WTC11 (cell line): ENCODE measurements around the gene GID8. TPM values are rescaled to one million over a fixed set of nuclear protein-coding genes. Genes with fewer than 3 reads are reported as not detected.

Source experiments
- ATAC-seq: fragments of 200-7000 bp; cut with Tn5 transposase; 2 replicates; pipeline ENCODE4 v1.10.0; 2021; ENCODE audit warnings: mild to moderate bottlenecking, moderate library complexity
- CTCF ChIA-PET: fragments of 300-600 bp; sonication (Branson Sonifier 250); formaldehyde crosslinking; loops from one replicate; lab custom pipeline; 2021; ENCODE audit warnings: antibody characterized with exemption; lab: Charles Lee
- POLR2A ChIA-PET: fragments of 350-600 bp; sonication (Branson Sonifier 250); formaldehyde crosslinking; loops from one replicate; lab custom pipeline; 2021; ENCODE audit warnings: antibody characterized with exemption; lab: Charles Lee
- DNase-seq: peaks from one replicate; pipeline ENCODE4 v3.0.0; 2021; ENCODE audit warnings: low spot score
- H3K27ac Mint-ChIP-seq: 2 replicates; pipeline ENCODE4 v1.8.0; 2021; ENCODE audit warnings: mixed read lengths
- H3K27me3 Mint-ChIP-seq: 2 replicates; pipeline ENCODE4 v1.8.0; 2021; ENCODE audit warnings: low read depth, mild to moderate bottlenecking, moderate library complexity, mixed read lengths
- H3K36me3 Mint-ChIP-seq: 2 replicates; pipeline ENCODE4 v1.8.0; 2021; ENCODE audit warnings: mixed read lengths
- H3K4me1 Mint-ChIP-seq: 2 replicates; pipeline ENCODE4 v1.8.0; 2022; ENCODE audit warnings: mixed read lengths
- H3K4me3 Mint-ChIP-seq: 2 replicates; pipeline ENCODE4 v1.8.0; 2021; ENCODE audit warnings: mild to moderate bottlenecking, moderate library complexity, mixed read lengths
- H3K9me3 Mint-ChIP-seq: 2 replicates; pipeline ENCODE4 v1.8.0; 2021; ENCODE audit warnings: mixed read lengths
- ATF1 ChIP-seq: sonication (generic); formaldehyde crosslinking; IDR thresholded peaks from 2 replicates; pipeline ENCODE4 v1.8.1; 2023; ENCODE audit warnings: mild to moderate bottlenecking, moderate library complexity, missing genetic modification reagents
- EMX1 ChIP-seq: fragments of 250-450 bp; sonication (Bioruptor Pico); IDR thresholded peaks from 2 replicates; pipeline ENCODE4 v1.8.0; 2021; ENCODE audit warnings: mild to moderate bottlenecking
- FOXK1 ChIP-seq: sonication (generic); formaldehyde crosslinking; IDR thresholded peaks from 2 replicates; pipeline ENCODE4 v1.8.0; 2022; ENCODE audit warnings: mild to moderate bottlenecking, moderate library complexity, missing genetic modification reagents
- FOXP1 ChIP-seq: sonication (generic); formaldehyde crosslinking; IDR thresholded peaks from 2 replicates; pipeline ENCODE4 v1.8.0; 2022; ENCODE audit warnings: missing genetic modification reagents, mild to moderate bottlenecking, moderate library complexity, borderline replicate concordance
- GABPB1 ChIP-seq: sonication (generic); formaldehyde crosslinking; IDR thresholded peaks from 2 replicates; pipeline ENCODE4 v1.8.1; 2023; ENCODE audit warnings: mild to moderate bottlenecking, missing genetic modification reagents
- MYBL2 ChIP-seq: sonication (generic); formaldehyde crosslinking; IDR thresholded peaks from 2 replicates; pipeline ENCODE4 v1.8.1; 2023; ENCODE audit warnings: mild to moderate bottlenecking, moderate library complexity, missing genetic modification reagents
- NFYB ChIP-seq: sonication (generic); formaldehyde crosslinking; conservative IDR thresholded peaks from 2 replicates; pipeline ENCODE4 v1.8.0; 2022; ENCODE audit warnings: low read depth, missing genetic modification reagents
- SMAD4 ChIP-seq: sonication (generic); formaldehyde crosslinking; IDR thresholded peaks from 2 replicates; pipeline ENCODE4 v1.8.0; 2022; ENCODE audit warnings: mild to moderate bottlenecking, missing genetic modification reagents
- SOX15 ChIP-seq: fragments of 250-450 bp; sonication (Bioruptor Pico); IDR thresholded peaks from 2 replicates; pipeline ENCODE4 v1.9.0; 2021; ENCODE audit warnings: mild to moderate bottlenecking
- STAT6 ChIP-seq: sonication (generic); formaldehyde crosslinking; conservative IDR thresholded peaks from 2 replicates; pipeline ENCODE4 v1.8.1; 2023; ENCODE audit warnings: mild to moderate bottlenecking, low read depth, missing genetic modification reagents, moderate library complexity
- TCF7 ChIP-seq: sonication (generic); formaldehyde crosslinking; IDR thresholded peaks from 2 replicates; pipeline ENCODE4 v1.8.0; 2022; ENCODE audit warnings: mild to moderate bottlenecking, low read depth, missing genetic modification reagents, moderate library complexity
- TP53 ChIP-seq: sonication (generic); formaldehyde crosslinking; IDR thresholded peaks from 2 replicates; pipeline ENCODE4 v1.8.1; 2023; ENCODE audit warnings: mild to moderate bottlenecking, missing genetic modification reagents
- ZBTB43 ChIP-seq: sonication (generic); formaldehyde crosslinking; IDR thresholded peaks from 2 replicates; pipeline ENCODE4 v1.8.1; 2023; ENCODE audit warnings: mild to moderate bottlenecking, missing genetic modification reagents
- ZNF416 ChIP-seq: fragments of 250-450 bp; sonication (Bioruptor Pico); IDR thresholded peaks from 2 replicates; pipeline ENCODE4 v1.9.0; 2021; ENCODE audit warnings: mild to moderate bottlenecking, inconsistent platforms
- total RNA-seq: library from RNA; stranded (reverse); gene quantifications from 3 replicates; pipeline ENCODE4 v1.2.3, GENCODE V29; 2021
- TF ChIP-seq, protein P1 (sequence below): sonication (generic); formaldehyde crosslinking; IDR thresholded peaks from 2 replicates; pipeline ENCODE4 v1.8.0; 2023; ENCODE audit warnings: missing genetic modification reagents, mild to moderate bottlenecking, borderline replicate concordance
- TF ChIP-seq, protein P2 (sequence below): sonication (generic); formaldehyde crosslinking; IDR thresholded peaks from 2 replicates; pipeline ENCODE4 v1.8.0; 2022; ENCODE audit warnings: mild to moderate bottlenecking, missing genetic modification reagents
- TF ChIP-seq, protein P3 (sequence below): sonication (generic); formaldehyde crosslinking; IDR thresholded peaks from 2 replicates; pipeline ENCODE4 v1.8.1; 2022; ENCODE audit warnings: mild to moderate bottlenecking, missing genetic modification reagents, moderate library complexity, borderline replicate concordance
- TF ChIP-seq, protein P4 (sequence below): sonication (generic); formaldehyde crosslinking; IDR thresholded peaks from 2 replicates; pipeline ENCODE4 v1.8.0; 2023; ENCODE audit warnings: mild to moderate bottlenecking, missing genetic modification reagents

The GID8 gene
- total RNA-seq, 1 experiment from 2014 or later, result 70.2 TPM

DNA sequence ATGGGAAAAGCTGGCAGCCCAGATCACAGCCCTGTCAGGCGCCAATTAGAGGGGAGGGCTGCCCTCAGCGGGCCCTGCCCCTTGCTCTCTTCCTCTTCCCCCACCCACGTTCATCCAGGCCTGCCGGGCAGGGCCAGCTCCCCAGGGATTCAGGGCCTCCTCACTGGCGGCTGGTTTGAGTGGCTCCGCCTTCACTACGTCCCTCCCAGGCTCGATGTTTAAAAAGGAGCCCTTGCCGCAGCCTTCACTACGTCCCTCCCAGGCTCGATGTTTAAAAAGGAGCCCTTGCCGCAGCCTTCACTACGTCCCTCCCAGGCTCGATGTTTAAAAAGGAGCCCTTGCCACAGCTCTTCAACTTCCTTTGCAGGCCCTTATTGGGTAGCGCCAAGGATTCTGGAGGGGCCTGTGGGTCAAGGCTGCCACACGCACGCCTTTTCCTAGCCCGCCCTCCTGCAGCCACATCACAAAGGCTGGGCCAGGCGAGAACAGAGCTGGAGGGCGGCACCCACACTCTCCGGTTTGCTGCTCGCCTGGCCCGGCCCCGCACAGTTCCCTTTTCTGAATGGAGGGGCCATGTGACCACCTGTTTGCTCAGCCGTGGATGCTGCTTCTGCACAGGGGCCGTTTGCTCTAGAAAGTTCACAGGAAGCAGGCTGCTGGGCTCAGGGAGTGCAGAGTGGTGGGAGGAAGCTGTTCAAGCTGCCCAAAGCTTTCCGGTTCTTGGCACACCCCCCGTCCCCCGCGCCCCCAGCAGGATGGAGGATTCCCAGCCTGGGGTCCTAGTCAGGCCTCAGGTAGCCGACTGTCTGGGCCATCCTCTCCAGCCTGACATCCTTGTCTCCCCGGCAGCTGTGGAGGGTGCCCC, 16.1 kb downstream of the GID8 start (continued):
- TF ChIP-seq GABPB1 (CRISPR knock-in tag) (peak; percentile 89), STAT6 (CRISPR knock-in tag) (no peak), ZNF416 (no peak), EMX1 (CRISPR knock-in tag) (no peak), FOXP1 (CRISPR knock-in tag) (no peak), SOX15 (CRISPR knock-in tag) (no peak), ATF1 (CRISPR knock-in tag) (no peak), TP53 (CRISPR knock-in tag) (0 out of 2 replicates have a peak, but pooled peaks have one; percentile 20), ZBTB43 (CRISPR knock-in tag) (no peak), NFYB (CRISPR knock-in tag) (no peak)
- TF ChIP-seq, protein P1, sequence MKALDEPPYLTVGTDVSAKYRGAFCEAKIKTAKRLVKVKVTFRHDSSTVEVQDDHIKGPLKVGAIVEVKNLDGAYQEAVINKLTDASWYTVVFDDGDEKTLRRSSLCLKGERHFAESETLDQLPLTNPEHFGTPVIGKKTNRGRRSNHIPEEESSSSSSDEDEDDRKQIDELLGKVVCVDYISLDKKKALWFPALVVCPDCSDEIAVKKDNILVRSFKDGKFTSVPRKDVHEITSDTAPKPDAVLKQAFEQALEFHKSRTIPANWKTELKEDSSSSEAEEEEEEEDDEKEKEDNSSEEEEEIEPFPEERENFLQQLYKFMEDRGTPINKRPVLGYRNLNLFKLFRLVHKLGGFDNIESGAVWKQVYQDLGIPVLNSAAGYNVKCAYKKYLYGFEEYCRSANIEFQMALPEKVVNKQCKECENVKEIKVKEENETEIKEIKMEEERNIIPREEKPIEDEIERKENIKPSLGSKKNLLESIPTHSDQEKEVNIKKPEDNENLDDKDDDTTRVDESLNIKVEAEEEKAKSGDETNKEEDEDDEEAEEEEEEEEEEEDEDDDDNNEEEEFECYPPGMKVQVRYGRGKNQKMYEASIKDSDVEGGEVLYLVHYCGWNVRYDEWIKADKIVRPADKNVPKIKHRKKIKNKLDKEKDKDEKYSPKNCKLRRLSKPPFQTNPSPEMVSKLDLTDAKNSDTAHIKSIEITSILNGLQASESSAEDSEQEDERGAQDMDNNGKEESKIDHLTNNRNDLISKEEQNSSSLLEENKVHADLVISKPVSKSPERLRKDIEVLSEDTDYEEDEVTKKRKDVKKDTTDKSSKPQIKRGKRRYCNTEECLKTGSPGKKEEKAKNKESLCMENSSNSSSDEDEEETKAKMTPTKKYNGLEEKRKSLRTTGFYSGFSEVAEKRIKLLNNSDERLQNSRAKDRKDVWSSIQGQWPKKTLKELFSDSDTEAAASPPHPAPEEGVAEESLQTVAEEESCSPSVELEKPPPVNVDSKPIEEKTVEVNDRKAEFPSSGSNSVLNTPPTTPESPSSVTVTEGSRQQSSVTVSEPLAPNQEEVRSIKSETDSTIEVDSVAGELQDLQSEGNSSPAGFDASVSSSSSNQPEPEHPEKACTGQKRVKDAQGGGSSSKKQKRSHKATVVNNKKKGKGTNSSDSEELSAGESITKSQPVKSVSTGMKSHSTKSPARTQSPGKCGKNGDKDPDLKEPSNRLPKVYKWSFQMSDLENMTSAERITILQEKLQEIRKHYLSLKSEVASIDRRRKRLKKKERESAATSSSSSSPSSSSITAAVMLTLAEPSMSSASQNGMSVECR, result no peak
- TF ChIP-seq, protein P2, sequence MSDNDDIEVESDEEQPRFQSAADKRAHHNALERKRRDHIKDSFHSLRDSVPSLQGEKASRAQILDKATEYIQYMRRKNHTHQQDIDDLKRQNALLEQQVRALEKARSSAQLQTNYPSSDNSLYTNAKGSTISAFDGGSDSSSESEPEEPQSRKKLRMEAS (CRISPR knock-in tag), result peak; percentile 84
- TF ChIP-seq, all 79 proteins: peak for 9

DNA sequence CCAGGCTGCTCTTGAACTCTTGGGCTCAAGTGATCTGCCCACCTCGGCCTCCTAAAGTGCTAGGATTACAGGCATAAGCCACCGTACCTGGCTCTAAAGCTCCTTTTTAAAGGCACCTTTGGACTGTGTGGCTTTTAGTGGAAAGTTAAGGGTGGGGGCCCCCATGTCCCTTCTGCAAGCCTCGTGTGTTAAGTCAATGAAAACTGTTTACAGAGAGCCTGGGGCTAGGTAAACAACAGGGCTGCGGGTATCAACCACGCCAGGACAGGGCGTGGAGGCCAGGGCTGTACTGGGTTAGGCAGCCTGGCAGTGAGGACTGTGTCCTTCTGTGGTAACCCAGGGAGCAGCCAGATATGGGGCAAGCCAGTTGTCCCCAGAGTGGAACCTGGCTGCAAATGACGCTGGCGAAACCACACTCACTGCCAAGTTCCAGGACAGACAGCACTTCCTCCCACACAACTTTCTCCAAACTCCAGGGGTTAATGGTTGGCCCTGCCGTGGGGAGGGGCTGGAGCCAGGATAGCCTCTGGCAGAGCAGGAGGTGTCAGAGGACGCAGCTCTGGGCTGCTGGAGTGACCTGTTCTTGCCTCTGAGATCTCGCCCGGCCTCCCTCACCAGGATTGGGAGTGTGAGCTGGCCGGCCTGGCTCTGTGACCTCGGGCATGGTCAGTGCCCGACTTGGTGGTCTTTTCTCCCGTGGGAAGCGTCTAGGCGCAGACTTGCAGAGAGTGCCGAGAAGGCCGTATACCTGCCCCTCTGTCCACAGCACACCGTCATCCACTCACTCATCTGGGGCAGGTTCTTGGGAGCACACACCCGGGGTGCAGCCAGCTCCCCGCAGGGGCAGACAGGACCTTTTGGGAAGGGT, 17.8 kb downstream of the GID8 start:
- no peak for DNase-seq
- TF ChIP-seq TCF7 (CRISPR knock-in tag) (no peak), NFYB (CRISPR knock-in tag) (no peak), MYBL2 (no peak), GABPB1 (CRISPR knock-in tag) (peak; percentile 77), SMAD4 (CRISPR knock-in tag) (no peak), FOXK1 (CRISPR knock-in tag) (no peak)
- TF ChIP-seq, protein P3, sequence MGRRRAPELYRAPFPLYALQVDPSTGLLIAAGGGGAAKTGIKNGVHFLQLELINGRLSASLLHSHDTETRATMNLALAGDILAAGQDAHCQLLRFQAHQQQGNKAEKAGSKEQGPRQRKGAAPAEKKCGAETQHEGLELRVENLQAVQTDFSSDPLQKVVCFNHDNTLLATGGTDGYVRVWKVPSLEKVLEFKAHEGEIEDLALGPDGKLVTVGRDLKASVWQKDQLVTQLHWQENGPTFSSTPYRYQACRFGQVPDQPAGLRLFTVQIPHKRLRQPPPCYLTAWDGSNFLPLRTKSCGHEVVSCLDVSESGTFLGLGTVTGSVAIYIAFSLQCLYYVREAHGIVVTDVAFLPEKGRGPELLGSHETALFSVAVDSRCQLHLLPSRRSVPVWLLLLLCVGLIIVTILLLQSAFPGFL (CRISPR knock-in tag), result 0 out of 2 replicates have a peak, but pooled peaks have one; percentile 59
- TF ChIP-seq, protein P4, sequence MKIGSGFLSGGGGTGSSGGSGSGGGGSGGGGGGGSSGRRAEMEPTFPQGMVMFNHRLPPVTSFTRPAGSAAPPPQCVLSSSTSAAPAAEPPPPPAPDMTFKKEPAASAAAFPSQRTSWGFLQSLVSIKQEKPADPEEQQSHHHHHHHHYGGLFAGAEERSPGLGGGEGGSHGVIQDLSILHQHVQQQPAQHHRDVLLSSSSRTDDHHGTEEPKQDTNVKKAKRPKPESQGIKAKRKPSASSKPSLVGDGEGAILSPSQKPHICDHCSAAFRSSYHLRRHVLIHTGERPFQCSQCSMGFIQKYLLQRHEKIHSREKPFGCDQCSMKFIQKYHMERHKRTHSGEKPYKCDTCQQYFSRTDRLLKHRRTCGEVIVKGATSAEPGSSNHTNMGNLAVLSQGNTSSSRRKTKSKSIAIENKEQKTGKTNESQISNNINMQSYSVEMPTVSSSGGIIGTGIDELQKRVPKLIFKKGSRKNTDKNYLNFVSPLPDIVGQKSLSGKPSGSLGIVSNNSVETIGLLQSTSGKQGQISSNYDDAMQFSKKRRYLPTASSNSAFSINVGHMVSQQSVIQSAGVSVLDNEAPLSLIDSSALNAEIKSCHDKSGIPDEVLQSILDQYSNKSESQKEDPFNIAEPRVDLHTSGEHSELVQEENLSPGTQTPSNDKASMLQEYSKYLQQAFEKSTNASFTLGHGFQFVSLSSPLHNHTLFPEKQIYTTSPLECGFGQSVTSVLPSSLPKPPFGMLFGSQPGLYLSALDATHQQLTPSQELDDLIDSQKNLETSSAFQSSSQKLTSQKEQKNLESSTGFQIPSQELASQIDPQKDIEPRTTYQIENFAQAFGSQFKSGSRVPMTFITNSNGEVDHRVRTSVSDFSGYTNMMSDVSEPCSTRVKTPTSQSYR (CRISPR knock-in tag), result no peak

More for the DNA sequence above, 17.8 kb downstream of the GID8 start:
- Mint-ChIP-seq H3K4me1 (peaks cover 17% of the 10 kb centered on the region), H3K27me3 (no peaks in the 10 kb centered on the region), H3K36me3 (peaks cover 8% of the 10 kb centered on the region; the same call in 1 of the 2 replicates), H3K4me3 (no peak overlapping the region), H3K9me3 (no peaks in the 10 kb centered on the region), H3K27ac (peak overlapping the region; percentile 53)
- ChIA-PET CTCF (interaction anchor here (0.9 to 3.7 kb wide), 4 partner anchors 9 to 53 kb away, joined by 3 to 24 read pairs (median 6); no protein-coding TSS in a partner anchor), POLR2A (no interaction called here)
- no peak for ATAC-seq
